ENCODE results near the gene ALPK3.

ALPK3 gene

GRCh38 chr15:84827246-84827645, 10.1 kb downstream of the ALPK3 start:
- Histone ChIP-seq H2BK5ac (ENCODE audit: low read length) (no peak overlapping the region), H3K4ac (ENCODE audit: low read depth, low read length) (no peak overlapping the region), H2BK120ac (ENCODE audit: low read depth, low read length) (no peak overlapping the region), H2BK15ac (replicated peaks; ENCODE audit: low read depth) (no peak overlapping the region), H3K4me3 (ENCODE audit: low read length) (no peak overlapping the region), H3K79me1 (ENCODE audit: low read length) (peaks cover 3% of the 10 kb centered on the region), H3K23ac (ENCODE audit: low read length) (no peak overlapping the region), H3K56ac (ENCODE audit: low read length) (no peak overlapping the region), H3K36me3 (ENCODE audit: control insufficient read depth, insufficient read depth, low read length) (peaks cover 2% of the 10 kb centered on the region), H3K4me1 (ENCODE audit: control insufficient read depth, low read depth, low read length) (peaks cover 2% of the 10 kb centered on the region), H2AK5ac (ENCODE audit: low read length) (no peak overlapping the region), H4K8ac (ENCODE audit: low read depth, low read length) (no peak overlapping the region), H3K27ac (ENCODE audit: low read depth, low read length) (no peak overlapping the region), H3K9ac (ENCODE audit: low read length) (no peak overlapping the region), H4K5ac (ENCODE audit: low read length) (no peak overlapping the region), H3K18ac (ENCODE audit: low read length) (no peak overlapping the region), H3K4me2 (ENCODE audit: low read length) (no peak overlapping the region), H3K79me2 (ENCODE audit: control insufficient read depth, insufficient read depth, low read length) (no peaks in the 10 kb centered on the region), H3K27me3 (ENCODE audit: insufficient read depth, low read length, poor library complexity) (no peaks in the 10 kb centered on the region)
- DNase-seq: no peak
- no CpG with 5 or more reads among the region's 9 CpGs for WGBS (ENCODE audit: extremely low coverage, insufficient coverage, low lambda C conversion rate)

GRCh38 chr15:84828086-84828908, 11.1 kb downstream of the ALPK3 start:
- H2BK15ac ChIP-seq (replicated peaks; ENCODE audit: low read depth): no peak overlapping the region
- no peaks in the 10 kb centered on the region for H3K27me3 ChIP-seq (ENCODE audit: insufficient read depth, low read length, poor library complexity)
- no peak overlapping the region for H3K56ac ChIP-seq (ENCODE audit: low read length)
- no peak for DNase-seq
- H3K79me1 ChIP-seq (ENCODE audit: low read length): peaks cover 3% of the 10 kb centered on the region
- H2AK5ac ChIP-seq (ENCODE audit: low read length): no peak overlapping the region
- H2BK5ac ChIP-seq (ENCODE audit: low read length): no peak overlapping the region
- H3K4me3 ChIP-seq (ENCODE audit: low read length): no peak overlapping the region
- H3K9ac ChIP-seq (ENCODE audit: low read length): no peak overlapping the region
- no peak overlapping the region for H4K5ac ChIP-seq (ENCODE audit: low read length)
- H3K4me2 ChIP-seq (ENCODE audit: low read length): no peak overlapping the region
- H3K18ac ChIP-seq (ENCODE audit: low read length): no peak overlapping the region
- no peak overlapping the region for H3K23ac ChIP-seq (ENCODE audit: low read length)
- no peaks in the 10 kb centered on the region for H3K79me2 ChIP-seq (ENCODE audit: control insufficient read depth, insufficient read depth, low read length)
- WGBS (ENCODE audit: extremely low coverage, insufficient coverage, low lambda C conversion rate): no CpG with 5 or more reads among the region's 14 CpGs
- H3K36me3 ChIP-seq (ENCODE audit: control insufficient read depth, insufficient read depth, low read length): peaks cover 4% of the 10 kb centered on the region
- no peak overlapping the region for H3K27ac ChIP-seq (ENCODE audit: low read depth, low read length)
- H2BK120ac ChIP-seq (ENCODE audit: low read depth, low read length): no peak overlapping the region
- H4K8ac ChIP-seq (ENCODE audit: low read depth, low read length): no peak overlapping the region
- peaks cover 2% of the 10 kb centered on the region for H3K4me1 ChIP-seq (ENCODE audit: control insufficient read depth, low read depth, low read length)
- H3K4ac ChIP-seq (ENCODE audit: low read depth, low read length): no peak overlapping the region

GRCh38 chr15:84829428-84829827, 12.3 kb downstream of the ALPK3 start:
- H4K8ac ChIP-seq (ENCODE audit: low read depth, low read length): no peak overlapping the region
- no peak overlapping the region for H4K5ac ChIP-seq (ENCODE audit: low read length)
- H2BK15ac ChIP-seq (replicated peaks; ENCODE audit: low read depth): no peak overlapping the region
- H3K4ac ChIP-seq (ENCODE audit: low read depth, low read length): no peak overlapping the region
- peaks cover 2% of the 10 kb centered on the region for H3K36me3 ChIP-seq (ENCODE audit: control insufficient read depth, insufficient read depth, low read length)
- no peak for DNase-seq
- no peak overlapping the region for H2BK120ac ChIP-seq (ENCODE audit: low read depth, low read length)
- peaks cover 2% of the 10 kb centered on the region for H3K4me1 ChIP-seq (ENCODE audit: control insufficient read depth, low read depth, low read length)
- no peak overlapping the region for H3K9ac ChIP-seq (ENCODE audit: low read length)
- no peak overlapping the region for H3K27ac ChIP-seq (ENCODE audit: low read depth, low read length)
- H3K18ac ChIP-seq (ENCODE audit: low read length): no peak overlapping the region
- no peak overlapping the region for H3K4me2 ChIP-seq (ENCODE audit: low read length)
- H3K56ac ChIP-seq (ENCODE audit: low read length): no peak overlapping the region
- H3K79me2 ChIP-seq (ENCODE audit: control insufficient read depth, insufficient read depth, low read length): no peaks in the 10 kb centered on the region
- peaks cover 3% of the 10 kb centered on the region for H3K79me1 ChIP-seq (ENCODE audit: low read length)
- H2BK5ac ChIP-seq (ENCODE audit: low read length): no peak overlapping the region
- H3K23ac ChIP-seq (ENCODE audit: low read length): no peak overlapping the region
- WGBS (ENCODE audit: extremely low coverage, insufficient coverage, low lambda C conversion rate): no CpG with 5 or more reads among the region's 8 CpGs
- H3K4me3 ChIP-seq (ENCODE audit: low read length): no peak overlapping the region
- no peaks in the 10 kb centered on the region for H3K27me3 ChIP-seq (ENCODE audit: insufficient read depth, low read length, poor library complexity)
- H2AK5ac ChIP-seq (ENCODE audit: low read length): no peak overlapping the region

- DNase-seq: no peak
- Histone ChIP-seq H3K79me2 (ENCODE audit: control insufficient read depth, insufficient read depth, low read length) (no peaks in the 10 kb centered on the region), H3K4me1 (ENCODE audit: control insufficient read depth, low read depth, low read length) (peaks cover 2% of the 10 kb centered on the region), H3K23ac (ENCODE audit: low read length) (no peak overlapping the region), H3K79me1 (ENCODE audit: low read length) (peaks cover 3% of the 10 kb centered on the region), H3K9ac (ENCODE audit: low read length) (no peak overlapping the region), H3K56ac (ENCODE audit: low read length) (no peak overlapping the region), H3K4me3 (ENCODE audit: low read length) (no peak overlapping the region), H3K18ac (ENCODE audit: low read length) (no peak overlapping the region), H3K36me3 (ENCODE audit: control insufficient read depth, insufficient read depth, low read length) (peaks cover 2% of the 10 kb centered on the region), H4K5ac (ENCODE audit: low read length) (no peak overlapping the region), H3K4me2 (ENCODE audit: low read length) (no peak overlapping the region), H2BK120ac (ENCODE audit: low read depth, low read length) (no peak overlapping the region), H2AK5ac (ENCODE audit: low read length) (no peak overlapping the region), H3K27me3 (ENCODE audit: insufficient read depth, low read length, poor library complexity) (no peaks in the 10 kb centered on the region), H3K4ac (ENCODE audit: low read depth, low read length) (no peak overlapping the region), H2BK15ac (replicated peaks; ENCODE audit: low read depth) (no peak overlapping the region), H3K27ac (ENCODE audit: low read depth, low read length) (no peak overlapping the region), H4K8ac (ENCODE audit: low read depth, low read length) (no peak overlapping the region), H2BK5ac (ENCODE audit: low read length) (no peak overlapping the region)
- no CpG with 5 or more reads among the region's 2 CpGs for WGBS (ENCODE audit: extremely low coverage, insufficient coverage, low lambda C conversion rate)
These were observed 12.9 kb downstream of the ALPK3 start for GRCh38 chr15:84830036-84830435.

DNA sequence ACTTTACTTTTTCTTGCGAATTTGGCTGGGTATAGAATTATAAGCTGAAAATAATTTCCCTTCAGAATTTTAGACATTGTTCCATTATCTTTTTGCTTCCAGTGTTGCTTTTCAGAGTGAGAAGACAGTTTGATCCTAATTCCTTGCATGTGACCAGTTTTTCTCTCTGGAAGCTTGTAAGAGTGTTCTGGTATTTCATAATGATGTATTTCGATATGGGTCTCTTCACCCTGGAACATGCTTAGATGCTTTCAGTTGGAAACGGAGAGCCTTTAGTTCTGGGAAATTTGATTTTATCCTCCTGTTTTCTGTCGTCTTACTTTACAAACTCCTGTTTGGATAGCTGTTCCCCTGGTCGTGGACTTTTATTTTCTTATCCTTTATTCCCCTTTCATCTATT, 13.9 kb downstream of the ALPK3 start:
- Histone ChIP-seq H2BK5ac (ENCODE audit: low read length) (no peak overlapping the region), H3K4me3 (ENCODE audit: low read length) (no peak overlapping the region), H3K36me3 (ENCODE audit: control insufficient read depth, insufficient read depth, low read length) (peaks cover 2% of the 10 kb centered on the region), H3K79me1 (ENCODE audit: low read length) (peaks cover 5% of the 10 kb centered on the region), H3K56ac (ENCODE audit: low read length) (no peak overlapping the region), H3K4me2 (ENCODE audit: low read length) (no peak overlapping the region), H3K79me2 (ENCODE audit: control insufficient read depth, insufficient read depth, low read length) (no peaks in the 10 kb centered on the region), H2BK120ac (ENCODE audit: low read depth, low read length) (no peak overlapping the region), H2AK5ac (ENCODE audit: low read length) (no peak overlapping the region), H3K27ac (ENCODE audit: low read depth, low read length) (no peak overlapping the region), H4K8ac (ENCODE audit: low read depth, low read length) (no peak overlapping the region), H2BK15ac (replicated peaks; ENCODE audit: low read depth) (no peak overlapping the region), H3K4ac (ENCODE audit: low read depth, low read length) (no peak overlapping the region), H3K23ac (ENCODE audit: low read length) (no peak overlapping the region), H3K4me1 (ENCODE audit: control insufficient read depth, low read depth, low read length) (peaks cover 2% of the 10 kb centered on the region), H3K9ac (ENCODE audit: low read length) (no peak overlapping the region), H4K5ac (ENCODE audit: low read length) (no peak overlapping the region), H3K27me3 (ENCODE audit: insufficient read depth, low read length, poor library complexity) (no peaks in the 10 kb centered on the region), H3K18ac (ENCODE audit: low read length) (no peak overlapping the region)
- no peak for DNase-seq
- WGBS (ENCODE audit: extremely low coverage, insufficient coverage, low lambda C conversion rate): no CpG with 5 or more reads among the region's 5 CpGs

DNA sequence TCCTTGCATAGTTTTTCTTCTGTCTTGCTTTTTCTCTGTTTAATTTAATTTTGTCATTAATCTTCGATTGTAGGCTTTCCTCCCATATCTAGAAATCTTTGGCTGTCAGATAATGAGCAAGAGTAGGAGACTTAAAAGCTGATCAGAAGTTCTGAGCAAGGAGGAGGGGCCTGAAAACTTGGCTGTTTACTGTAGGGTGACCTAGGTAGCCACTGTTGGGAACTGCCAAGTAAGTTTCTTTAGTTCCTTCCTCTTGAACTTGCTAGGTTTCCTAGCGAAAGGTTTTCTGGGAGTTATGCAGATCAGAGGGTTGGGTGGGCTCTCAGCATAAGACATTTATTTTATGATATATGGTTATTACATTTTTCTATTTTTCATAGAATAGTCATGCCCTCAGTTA, 14.5 kb downstream of the ALPK3 start:
- no peak for DNase-seq

More for the DNA sequence above, 14.5 kb downstream of the ALPK3 start:
- Histone ChIP-seq H3K9ac (ENCODE audit: low read length) (no peak overlapping the region), H3K4ac (ENCODE audit: low read depth, low read length) (no peak overlapping the region), H3K4me3 (ENCODE audit: low read length) (no peak overlapping the region), H3K36me3 (ENCODE audit: control insufficient read depth, insufficient read depth, low read length) (peaks cover 2% of the 10 kb centered on the region), H2BK5ac (ENCODE audit: low read length) (no peak overlapping the region), H3K4me1 (ENCODE audit: control insufficient read depth, low read depth, low read length) (no peaks in the 10 kb centered on the region), H3K27ac (ENCODE audit: low read depth, low read length) (no peak overlapping the region), H3K56ac (ENCODE audit: low read length) (no peak overlapping the region), H4K8ac (ENCODE audit: low read depth, low read length) (no peak overlapping the region), H3K18ac (ENCODE audit: low read length) (no peak overlapping the region), H2BK15ac (replicated peaks; ENCODE audit: low read depth) (no peak overlapping the region), H3K4me2 (ENCODE audit: low read length) (no peak overlapping the region), H3K79me1 (ENCODE audit: low read length) (peaks cover 5% of the 10 kb centered on the region), H2AK5ac (ENCODE audit: low read length) (no peak overlapping the region), H4K5ac (ENCODE audit: low read length) (no peak overlapping the region), H3K79me2 (ENCODE audit: control insufficient read depth, insufficient read depth, low read length) (no peaks in the 10 kb centered on the region), H2BK120ac (ENCODE audit: low read depth, low read length) (no peak overlapping the region), H3K27me3 (ENCODE audit: insufficient read depth, low read length, poor library complexity) (no peaks in the 10 kb centered on the region), H3K23ac (ENCODE audit: low read length) (no peak overlapping the region)
- WGBS (ENCODE audit: extremely low coverage, insufficient coverage, low lambda C conversion rate): no CpG with 5 or more reads among the region's 2 CpGs
